ENCODE measurements around the gene KIAA1671.

DNA sequence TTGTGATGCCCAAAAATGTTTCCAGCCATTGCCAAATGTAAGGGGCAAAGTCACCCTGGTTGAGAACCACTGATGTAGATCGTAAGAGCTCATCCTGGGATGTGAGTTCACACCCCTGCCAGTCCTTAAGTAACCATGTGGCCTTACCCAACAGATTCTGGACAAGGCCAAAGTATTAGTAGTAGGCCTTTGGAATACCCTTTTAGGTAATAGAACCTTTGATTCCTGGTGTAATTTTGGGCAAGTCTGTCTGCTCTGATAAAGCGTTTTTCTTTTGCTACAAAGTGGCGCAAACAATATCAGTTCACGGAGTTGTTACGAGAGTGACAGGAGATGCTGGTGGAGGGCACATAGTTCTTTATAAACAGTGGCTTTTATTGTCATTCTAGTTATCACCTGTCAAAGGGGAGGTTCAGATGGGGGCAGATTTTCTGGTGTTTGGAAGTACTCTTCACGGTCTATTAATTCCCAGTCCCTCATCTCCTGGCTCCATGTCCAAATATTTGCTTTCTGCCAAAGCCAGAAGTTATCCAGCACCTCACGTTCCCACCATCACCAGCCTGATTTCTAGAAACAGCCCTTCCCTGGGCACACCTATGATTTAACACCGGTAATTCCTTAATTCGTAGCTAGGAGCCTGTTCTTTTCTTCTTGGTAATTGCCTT lies 173.3 kb downstream of the KIAA1671 start:
- TF ChIP-seq POLR2A (IDR thresholded peaks at IDR 0.05; ENCODE audit: low read depth): no peak
- TF ChIP-seq, protein P1, sequence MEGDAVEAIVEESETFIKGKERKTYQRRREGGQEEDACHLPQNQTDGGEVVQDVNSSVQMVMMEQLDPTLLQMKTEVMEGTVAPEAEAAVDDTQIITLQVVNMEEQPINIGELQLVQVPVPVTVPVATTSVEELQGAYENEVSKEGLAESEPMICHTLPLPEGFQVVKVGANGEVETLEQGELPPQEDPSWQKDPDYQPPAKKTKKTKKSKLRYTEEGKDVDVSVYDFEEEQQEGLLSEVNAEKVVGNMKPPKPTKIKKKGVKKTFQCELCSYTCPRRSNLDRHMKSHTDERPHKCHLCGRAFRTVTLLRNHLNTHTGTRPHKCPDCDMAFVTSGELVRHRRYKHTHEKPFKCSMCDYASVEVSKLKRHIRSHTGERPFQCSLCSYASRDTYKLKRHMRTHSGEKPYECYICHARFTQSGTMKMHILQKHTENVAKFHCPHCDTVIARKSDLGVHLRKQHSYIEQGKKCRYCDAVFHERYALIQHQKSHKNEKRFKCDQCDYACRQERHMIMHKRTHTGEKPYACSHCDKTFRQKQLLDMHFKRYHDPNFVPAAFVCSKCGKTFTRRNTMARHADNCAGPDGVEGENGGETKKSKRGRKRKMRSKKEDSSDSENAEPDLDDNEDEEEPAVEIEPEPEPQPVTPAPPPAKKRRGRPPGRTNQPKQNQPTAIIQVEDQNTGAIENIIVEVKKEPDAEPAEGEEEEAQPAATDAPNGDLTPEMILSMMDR (IDR thresholded peaks at IDR 0.05): no peak
- no peak for TF ChIP-seq POLR2AphosphoS5 (IDR thresholded peaks at IDR 0.05)
- no peak for TF ChIP-seq EP300 (IDR thresholded peaks at IDR 0.05)

Measured in esophagus muscularis mucosa (tissue), 4 donors.